GM19455 (cell line): ENCODE measurements around the gene ZNF490.
"Not testable (repeated sequence)": the region's sequence is repeated elsewhere in the genome, so short reads cannot be mapped to it uniquely, and the experiment has no call there.

Source experiments
- ATAC-seq: cut with Tn5 transposase; IDR thresholded peaks from one replicate; pipeline ENCODE4 v1.9.1; 2021; ENCODE audit not compliant: unreplicated experiment

ZNF490 gene

GRCh38 chr19:12610540-12611360 is at the start of gene ZNF490, which contains the start of gene ZNF791:
TSS of gene ZNF490 (minus strand) at chr19:12610813. CDS start at chr19:12610680, 133 bp downstream.
TSS of gene ZNF791 (plus strand) at chr19:12610920. CDS start at chr19:12611080, 160 bp downstream.
- ATAC-seq, result peak; percentile 81

GRCh38 chr19:12657966-12658365 is 47.4 kb upstream of the ZNF490 start:
- no peak for ATAC-seq

GRCh38 chr19:12656899-12657571 is 46.4 kb upstream of the ZNF490 start:
- no peak for ATAC-seq

GRCh38 chr19:12655546-12655945 is 44.9 kb upstream of the ZNF490 start:
- no peak for ATAC-seq

- no peak for ATAC-seq
Observed at GRCh38 chr19:12652219-12652618, 41.6 kb upstream of the ZNF490 start.

- ATAC-seq, result no peak
Observed at GRCh38 chr19:12649941-12650340, 39.3 kb upstream of the ZNF490 start.

- ATAC-seq, result no peak
Observed at GRCh38 chr19:12648088-12648487, 37.5 kb upstream of the ZNF490 start.

GRCh38 chr19:12647490-12648071 is 37.0 kb upstream of the ZNF490 start:
- no peak for ATAC-seq

GRCh38 chr19:12647047-12647446 is 36.4 kb upstream of the ZNF490 start:
- no peak for ATAC-seq

GRCh38 chr19:12646551-12646950 is 35.9 kb upstream of the ZNF490 start:
- ATAC-seq, result no peak

GRCh38 chr19:12643716-12644115 is 33.1 kb upstream of the ZNF490 start:
- ATAC-seq, result not testable (repeated sequence)

- no peak for ATAC-seq
Observed at GRCh38 chr19:12642506-12642905, 31.9 kb upstream of the ZNF490 start.

GRCh38 chr19:12641456-12641855 is 30.8 kb upstream of the ZNF490 start:
- ATAC-seq, result no peak

- ATAC-seq, result no peak
Observed at GRCh38 chr19:12639901-12640613, 29.4 kb upstream of the ZNF490 start.

- ATAC-seq, result no peak
Observed at GRCh38 chr19:12638611-12639182, 28.1 kb upstream of the ZNF490 start.

- no peak for ATAC-seq
Observed at GRCh38 chr19:12636631-12637030, 26.0 kb upstream of the ZNF490 start.

- no peak for ATAC-seq
Observed at GRCh38 chr19:12629215-12629614, 18.6 kb upstream of the ZNF490 start.

- ATAC-seq, result no peak
Observed at GRCh38 chr19:12628040-12629022, 17.7 kb upstream of the ZNF490 start.

- no peak for ATAC-seq
Observed at GRCh38 chr19:12626958-12627357, 16.3 kb upstream of the ZNF490 start.
